Dendritic cell treated with granulocyte-macrophage colony-stimulating factor and Interleukin-4, amounts not matched to agents 40 ng/mL and 50 ng/mL, for 4 days (primary cell): ENCODE results near the gene HM13.
"Not testable (repeated sequence)": the region's sequence is repeated elsewhere in the genome, so short reads cannot be mapped to it uniquely, and the experiment has no call there.

Experiments
- H3K27ac Mint-ChIP-seq: one replicate; pipeline ENCODE4 v1.8.0; 2022; ENCODE audit warnings: mild to moderate bottlenecking, mixed read lengths
- H3K27me3 Mint-ChIP-seq: one replicate; pipeline ENCODE4 v1.8.0; 2022; ENCODE audit warnings: mild to moderate bottlenecking, mixed read lengths
- H3K36me3 Mint-ChIP-seq: one replicate; pipeline ENCODE4 v1.8.0; 2022; ENCODE audit warnings: low read depth, mixed read lengths
- H3K4me1 Mint-ChIP-seq: one replicate; pipeline ENCODE4 v1.8.0; 2022; ENCODE audit warnings: low read depth, mixed read lengths
- H3K4me3 Mint-ChIP-seq: one replicate; pipeline ENCODE4 v1.8.0; 2022; ENCODE audit warnings: mild to moderate bottlenecking, moderate library complexity, mixed read lengths
- H3K9me3 Mint-ChIP-seq: one replicate; pipeline ENCODE4 v1.8.0; 2022; ENCODE audit warnings: mixed read lengths
- intact Hi-C: fragments of 100-400 bp; cut with micrococcal nuclease; formaldehyde crosslinking; loops from one replicate; pipeline ENCODE4 v1.15.0; 2022

HM13 gene

DNA sequence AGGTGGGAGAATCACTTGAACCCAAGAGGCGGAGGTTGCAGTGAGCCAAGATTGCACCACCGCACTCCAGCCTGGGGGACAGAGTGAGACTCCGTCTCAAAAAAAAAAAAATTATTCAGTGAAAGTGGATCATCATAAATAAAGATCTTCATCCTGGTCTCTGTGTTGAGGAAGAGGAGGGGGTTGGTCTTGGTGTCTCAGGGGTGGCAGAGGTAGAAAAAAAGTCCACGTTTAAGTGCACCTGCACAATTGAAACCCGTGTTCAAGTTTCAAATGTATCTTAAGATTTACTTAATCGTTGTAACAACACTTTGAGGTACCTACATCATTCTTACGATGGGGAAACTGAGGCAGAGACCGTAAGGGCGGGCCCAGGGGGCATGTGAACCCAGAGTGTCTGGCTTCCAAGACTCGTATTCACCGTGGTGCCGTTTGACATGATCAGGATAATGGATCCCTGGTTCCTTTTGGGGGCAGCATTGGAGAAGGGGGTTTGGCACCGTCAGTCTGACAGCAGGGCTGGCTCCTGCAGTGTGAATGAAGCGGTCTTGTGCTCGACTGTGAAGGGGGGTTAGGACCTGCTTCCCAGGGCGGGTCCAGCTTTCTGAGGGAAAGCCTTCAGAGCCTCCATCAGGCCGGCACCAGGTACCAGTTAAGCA lies 57.9 kb downstream of the HM13 start:
- Mint-ChIP-seq H3K27me3 (no peaks in the 10 kb centered on the region), H3K27ac (peak overlapping the region; percentile 87), H3K36me3 (peaks cover 41% of the 10 kb centered on the region), H3K4me1 (peaks cover 31% of the 10 kb centered on the region), H3K4me3 (peak overlapping the region; percentile 82), H3K9me3 (no peaks in the 10 kb centered on the region)
- intact Hi-C loops: loop anchor here (1.0 to 2.0 kb wide), 2 partner anchors 25 to 33 kb away; partner anchors contain the start of gene ID1

DNA sequence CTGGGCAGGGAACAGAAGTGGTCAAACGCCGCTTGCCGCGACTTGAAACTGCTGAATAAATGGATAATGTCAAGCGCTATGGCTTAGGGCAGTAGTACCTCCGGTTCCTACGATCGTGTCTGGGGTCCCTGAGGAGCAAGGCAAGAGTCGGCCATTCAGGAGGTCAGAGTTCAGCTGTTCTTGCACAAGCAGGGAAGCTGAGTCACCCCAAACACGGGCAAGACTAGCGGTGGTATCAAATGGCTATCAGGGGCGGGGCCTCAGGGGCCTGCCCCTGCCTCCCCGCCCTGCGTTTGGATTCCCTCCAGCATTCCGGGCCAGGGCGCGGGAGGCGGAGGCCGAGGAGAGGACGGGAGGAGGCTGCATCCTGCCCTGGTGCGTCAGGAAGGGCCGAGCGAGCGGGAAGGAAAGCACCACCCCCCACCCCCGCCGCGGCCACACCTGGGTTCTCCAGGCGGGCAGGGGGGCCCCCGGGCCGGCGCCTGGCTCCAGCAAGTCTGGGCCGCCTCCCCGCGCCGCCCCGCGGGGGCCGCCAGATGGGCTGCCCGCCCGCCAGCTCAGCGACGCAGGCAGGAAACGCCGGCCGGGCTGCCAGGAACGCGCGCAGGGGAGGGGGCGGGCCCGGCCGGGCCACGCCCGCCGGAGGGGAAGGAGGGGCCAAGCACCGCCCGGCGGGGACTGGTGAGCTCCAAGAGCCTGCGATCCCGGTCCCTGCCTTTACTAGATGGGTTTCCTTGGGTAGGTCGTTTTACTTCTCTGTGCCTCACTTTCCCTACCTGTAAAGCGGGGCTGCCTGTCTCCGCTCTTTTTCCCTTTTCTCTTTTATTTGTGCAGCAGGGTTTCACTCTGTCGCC lies 58.7 kb downstream of the HM13 start:
- H3K4me1 Mint-ChIP-seq: peaks cover 31% of the 10 kb centered on the region
- H3K27me3 Mint-ChIP-seq: no peaks in the 10 kb centered on the region
- intact Hi-C loops: loop anchor here (1.0 to 2.0 kb wide), 2 partner anchors 26 to 32 kb away; partner anchors contain the start of gene ID1
- peak overlapping the region; percentile 82 for H3K4me3 Mint-ChIP-seq
- peaks cover 37% of the 10 kb centered on the region for H3K36me3 Mint-ChIP-seq
- H3K27ac Mint-ChIP-seq: peak overlapping the region; percentile 87
- H3K9me3 Mint-ChIP-seq: no peaks in the 10 kb centered on the region

DNA sequence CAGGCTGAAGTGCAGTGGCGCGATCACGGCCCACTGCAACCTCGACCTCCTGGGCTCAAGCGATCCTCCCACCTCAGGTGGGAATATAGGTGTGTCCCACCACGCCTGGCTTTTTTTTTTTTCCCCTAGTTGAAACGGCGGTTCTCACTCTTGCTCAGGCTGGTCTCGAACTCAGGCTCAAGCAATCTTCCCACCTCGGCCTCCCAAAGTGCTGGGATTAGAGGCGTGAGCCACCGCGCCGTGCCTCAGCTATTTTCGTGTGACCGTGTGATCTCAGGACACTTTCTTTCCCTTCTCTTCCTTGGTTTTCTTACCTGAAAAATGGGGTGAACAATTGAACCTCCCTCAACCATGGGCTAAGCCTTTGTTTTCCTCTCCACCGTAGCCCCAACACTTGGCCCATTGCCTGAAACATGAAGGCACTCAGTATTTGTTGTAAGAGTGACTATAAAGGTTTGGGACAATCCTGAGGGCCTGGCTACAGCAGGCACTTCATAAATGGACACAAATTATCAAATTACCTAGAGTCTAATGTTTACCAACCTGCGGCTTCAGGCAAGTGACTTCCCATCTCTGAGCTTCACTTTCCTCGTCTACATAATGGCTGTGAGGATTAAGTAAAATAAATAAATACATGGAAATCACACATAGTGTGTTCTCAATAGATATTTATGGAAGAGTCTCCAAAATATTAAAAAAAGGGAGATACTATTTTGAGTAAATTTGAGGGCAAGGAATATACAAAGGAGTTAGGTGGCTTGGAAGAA lies 59.5 kb downstream of the HM13 start:
- H3K27ac Mint-ChIP-seq: peak overlapping the region; percentile 87
- intact Hi-C loops: loop anchor here (2.0 kb wide), 1 partner anchor 31 kb away; the partner anchor contains the start of gene ID1
- H3K36me3 Mint-ChIP-seq: peaks cover 30% of the 10 kb centered on the region
- H3K4me3 Mint-ChIP-seq: peak overlapping the region; percentile 82
- peaks cover 31% of the 10 kb centered on the region for H3K4me1 Mint-ChIP-seq
- H3K9me3 Mint-ChIP-seq: no peaks in the 10 kb centered on the region
- no peaks in the 10 kb centered on the region for H3K27me3 Mint-ChIP-seq

DNA sequence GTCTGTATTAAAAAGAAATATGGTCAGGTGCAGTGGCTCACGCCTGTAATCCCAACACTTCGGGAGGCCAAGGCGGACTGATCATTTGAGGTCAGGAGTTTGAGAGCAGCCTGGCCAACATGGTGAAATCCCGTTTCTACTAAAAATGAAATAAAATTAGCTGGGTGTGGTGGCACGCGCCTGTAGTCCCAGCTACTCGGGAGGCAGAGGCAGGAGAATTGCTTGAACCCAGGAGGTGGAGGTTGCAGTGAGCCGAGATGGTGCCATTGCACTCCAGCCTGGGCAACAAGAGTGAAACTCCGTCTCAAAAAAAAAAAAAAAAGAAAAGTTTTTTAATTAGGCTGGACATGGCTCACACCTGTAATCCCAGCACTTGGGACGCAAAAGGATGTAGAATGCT lies 60.7 kb downstream of the HM13 start:
- H3K9me3 Mint-ChIP-seq, H3K4me3 Mint-ChIP-seq, intact Hi-C loops, H3K27ac Mint-ChIP-seq, H3K27me3 Mint-ChIP-seq: not testable (repeated sequence)
- H3K36me3 Mint-ChIP-seq: peaks cover 17% of the 10 kb centered on the region
- H3K4me1 Mint-ChIP-seq: peaks cover 19% of the 10 kb centered on the region

DNA sequence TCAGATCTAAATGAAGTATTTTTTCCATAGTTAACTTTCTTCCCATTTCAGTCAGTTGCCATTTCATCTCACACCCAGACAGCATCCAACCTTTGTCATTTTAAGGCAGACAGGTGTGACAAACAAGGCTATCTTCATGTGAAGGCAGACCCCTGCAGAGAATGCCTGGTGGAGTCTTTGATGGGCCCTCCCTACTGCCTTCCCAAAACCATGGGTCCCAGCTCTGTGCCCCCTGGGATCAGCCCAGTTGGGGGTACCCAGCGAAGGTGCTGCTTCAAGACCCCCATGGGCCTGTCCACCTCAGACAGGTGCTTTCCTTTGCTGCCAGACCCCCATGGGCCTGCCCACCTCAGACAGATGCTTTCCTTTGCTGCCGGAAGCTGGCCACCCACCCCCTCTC lies 62.5 kb downstream of the HM13 start:
- Mint-ChIP-seq H3K4me1 (peaks cover 18% of the 10 kb centered on the region), H3K27me3 (no peaks in the 10 kb centered on the region), H3K27ac (no peak overlapping the region), H3K4me3 (no peak overlapping the region), H3K9me3 (no peaks in the 10 kb centered on the region), H3K36me3 (peaks cover 5% of the 10 kb centered on the region)
- intact Hi-C loops: no loop called here

DNA sequence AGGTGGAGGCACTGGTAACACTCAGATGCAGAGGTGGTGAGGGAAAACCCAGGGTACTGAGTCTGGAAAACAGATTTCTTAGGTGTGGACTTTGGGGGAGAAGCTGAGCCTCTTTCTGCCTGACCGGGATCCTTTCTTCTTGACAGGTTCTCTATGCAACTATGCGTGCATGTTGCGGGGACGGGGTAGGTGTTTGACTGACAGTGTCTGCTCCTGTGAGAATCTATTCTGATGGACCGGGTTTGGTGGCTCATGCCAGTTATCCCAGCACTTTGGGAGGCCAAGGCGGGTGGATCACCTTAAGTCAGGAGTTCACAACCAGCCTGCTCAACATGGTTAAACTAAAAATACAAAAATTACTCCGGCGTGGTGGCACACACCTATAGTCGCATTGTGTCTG lies 63.0 kb downstream of the HM13 start:
- H3K4me1 Mint-ChIP-seq: peaks cover 14% of the 10 kb centered on the region
- no peaks in the 10 kb centered on the region for H3K27me3 Mint-ChIP-seq
- H3K27ac Mint-ChIP-seq: no peak overlapping the region
- H3K4me3 Mint-ChIP-seq: no peak overlapping the region
- H3K36me3 Mint-ChIP-seq: peaks cover 5% of the 10 kb centered on the region
- intact Hi-C loops: no loop called here
- H3K9me3 Mint-ChIP-seq: no peaks in the 10 kb centered on the region

DNA sequence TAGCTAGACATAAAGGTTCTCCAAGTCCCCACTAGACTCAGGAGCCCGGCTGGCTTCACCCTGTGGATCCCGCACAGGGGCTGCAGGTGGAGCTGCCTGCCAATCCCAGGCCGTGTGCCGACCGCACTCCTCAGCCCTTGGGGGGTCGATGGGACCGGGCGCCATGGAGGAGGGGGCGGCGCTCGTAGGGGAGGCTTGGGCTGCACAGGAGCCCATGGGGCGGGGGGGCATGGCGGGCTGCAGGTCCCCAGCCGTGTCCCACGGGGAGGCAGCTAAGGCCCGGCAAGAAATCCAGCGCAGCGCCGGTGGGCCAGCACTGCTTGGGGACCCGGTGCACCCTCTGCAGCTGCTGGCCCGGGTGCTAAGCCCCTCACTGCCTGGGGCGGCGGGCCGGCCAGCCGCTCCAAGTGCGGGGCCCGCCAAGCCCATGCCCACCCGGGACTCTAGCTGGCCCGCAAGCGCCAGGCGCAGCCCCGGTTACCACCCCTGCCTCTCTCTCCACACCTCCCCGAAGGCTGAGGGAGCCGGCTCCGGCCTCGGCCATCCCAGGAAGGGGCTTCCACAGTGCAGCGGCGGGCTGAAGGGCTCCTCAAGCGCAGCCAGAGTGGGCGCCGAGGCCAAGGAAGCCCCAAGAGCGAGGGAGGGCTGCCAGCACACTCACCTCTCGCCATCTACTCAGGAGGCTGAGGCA lies 64.4 kb downstream of the HM13 start:
- Mint-ChIP-seq H3K36me3 (peaks cover 5% of the 10 kb centered on the region), H3K9me3 (no peaks in the 10 kb centered on the region), H3K27ac (no peak overlapping the region), H3K4me1 (peaks cover 5% of the 10 kb centered on the region), H3K4me3 (no peak overlapping the region), H3K27me3 (no peaks in the 10 kb centered on the region)
- intact Hi-C loops: no loop called here

DNA sequence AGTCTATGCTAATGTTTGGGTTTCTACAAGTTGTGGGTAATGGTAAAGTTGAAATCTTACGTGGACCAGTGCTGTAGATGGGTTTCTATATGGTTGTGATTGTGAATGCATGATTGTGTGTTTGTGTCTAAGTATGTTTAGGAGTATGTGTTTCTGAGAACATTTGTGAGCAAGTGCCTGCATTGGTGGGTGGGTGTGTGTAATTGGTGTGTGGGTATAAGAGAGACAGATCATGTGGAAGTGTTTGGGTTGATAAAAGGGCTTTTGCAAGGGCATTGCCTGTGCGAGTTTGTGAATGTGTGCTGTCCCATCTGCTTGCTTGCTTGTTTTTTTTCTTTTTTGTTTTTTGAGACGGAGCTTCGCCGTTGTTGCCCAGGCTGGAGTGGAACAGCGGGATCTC lies 65.0 kb downstream of the HM13 start:
- H3K4me1 Mint-ChIP-seq: no peaks in the 10 kb centered on the region
- peaks cover 2% of the 10 kb centered on the region for H3K27me3 Mint-ChIP-seq
- peaks cover 5% of the 10 kb centered on the region for H3K36me3 Mint-ChIP-seq
- intact Hi-C loops: no loop called here
- H3K9me3 Mint-ChIP-seq: no peaks in the 10 kb centered on the region
- H3K27ac Mint-ChIP-seq: no peak overlapping the region
- H3K4me3 Mint-ChIP-seq: no peak overlapping the region

DNA sequence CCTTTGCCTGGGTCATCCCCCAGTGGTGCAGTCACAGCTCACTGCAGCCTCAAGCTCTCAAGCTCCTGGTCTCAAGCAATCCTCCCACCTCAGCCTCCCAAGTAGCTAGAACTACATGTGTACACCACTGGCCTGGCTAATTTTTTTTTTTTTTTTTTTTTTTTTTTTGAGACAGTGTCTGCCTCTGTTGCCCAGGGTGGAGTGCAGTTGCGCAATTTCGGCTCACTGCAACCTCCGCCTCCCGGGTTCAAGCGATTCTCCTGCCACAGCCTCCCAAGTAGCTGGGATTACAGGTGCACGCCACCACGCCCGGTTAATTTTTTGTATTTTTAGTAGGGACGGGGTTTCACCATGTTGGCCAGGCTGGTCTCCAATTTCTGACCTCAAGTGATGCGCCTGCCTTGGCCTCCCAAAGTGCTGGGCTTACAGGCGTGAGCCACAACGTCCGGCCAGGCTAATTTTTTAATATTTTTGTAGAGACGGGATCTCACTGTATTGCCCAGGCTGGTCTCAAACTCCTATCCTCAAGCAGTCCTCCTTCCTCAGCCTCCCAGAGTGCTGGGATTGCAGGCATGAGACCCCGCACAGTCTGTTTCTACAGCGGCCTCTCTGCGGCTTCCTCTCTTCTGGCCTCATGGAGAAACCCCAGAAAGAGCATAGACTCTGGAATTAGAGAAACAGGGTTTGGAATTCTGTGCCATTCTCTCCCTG lies 65.9 kb downstream of the HM13 start:
- H3K4me3 Mint-ChIP-seq, intact Hi-C loops, H3K27me3 Mint-ChIP-seq: not testable (repeated sequence)

DNA sequence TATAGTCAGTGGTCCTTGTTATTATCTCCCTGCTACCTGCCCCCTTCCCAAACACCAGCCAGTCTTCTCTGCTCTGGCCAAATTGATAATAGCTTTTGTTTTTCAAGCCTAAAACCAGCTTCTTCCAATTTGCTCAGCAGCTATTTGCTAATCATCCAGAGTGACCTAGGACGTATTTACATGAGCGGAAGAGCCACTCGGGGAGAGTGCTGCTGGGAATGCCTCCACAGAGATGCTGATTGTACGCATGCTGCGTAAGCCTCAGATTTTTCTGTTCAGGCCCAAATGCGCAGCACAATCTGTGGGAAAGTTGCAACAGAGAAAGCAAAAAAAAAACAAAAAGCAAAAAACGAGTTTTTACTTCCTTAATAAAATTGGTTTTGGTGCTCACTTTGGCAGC lies 66.5 kb downstream of the HM13 start:
- no peak overlapping the region for H3K4me3 Mint-ChIP-seq
- H3K27ac Mint-ChIP-seq: no peak overlapping the region
- H3K9me3 Mint-ChIP-seq: no peaks in the 10 kb centered on the region
- peaks cover 5% of the 10 kb centered on the region for H3K36me3 Mint-ChIP-seq
- peaks cover 6% of the 10 kb centered on the region for H3K27me3 Mint-ChIP-seq
- intact Hi-C loops: no loop called here
- no peaks in the 10 kb centered on the region for H3K4me1 Mint-ChIP-seq

More for the DNA sequence above, 65.9 kb downstream of the HM13 start:
- H3K9me3 Mint-ChIP-seq, H3K4me1 Mint-ChIP-seq, H3K27ac Mint-ChIP-seq, H3K36me3 Mint-ChIP-seq: not testable (repeated sequence)

DNA sequence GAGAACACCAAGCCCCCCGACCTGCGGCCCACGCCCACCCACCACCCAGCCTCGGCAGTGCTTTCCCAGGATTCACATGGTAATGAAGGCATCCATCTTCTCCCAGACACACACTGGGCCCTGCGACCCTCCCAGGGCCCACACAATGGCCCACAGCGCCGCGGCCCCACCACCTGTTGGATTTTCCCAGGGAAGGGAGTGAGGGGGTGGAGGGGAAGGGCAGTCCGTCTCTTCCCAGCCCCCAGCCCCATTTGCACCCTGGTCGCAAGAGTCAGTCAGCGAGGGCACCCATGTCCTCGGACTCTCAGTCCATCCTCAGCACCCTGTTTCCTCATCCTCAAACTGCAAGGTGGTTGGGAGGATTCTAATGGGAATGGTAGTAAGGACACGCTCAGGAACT lies 67.1 kb downstream of the HM13 start:
- Mint-ChIP-seq H3K27me3 (peaks cover 7% of the 10 kb centered on the region), H3K4me1 (no peaks in the 10 kb centered on the region), H3K36me3 (peaks cover 5% of the 10 kb centered on the region), H3K9me3 (no peaks in the 10 kb centered on the region), H3K4me3 (no peak overlapping the region), H3K27ac (no peak overlapping the region)
- intact Hi-C loops: no loop called here

DNA sequence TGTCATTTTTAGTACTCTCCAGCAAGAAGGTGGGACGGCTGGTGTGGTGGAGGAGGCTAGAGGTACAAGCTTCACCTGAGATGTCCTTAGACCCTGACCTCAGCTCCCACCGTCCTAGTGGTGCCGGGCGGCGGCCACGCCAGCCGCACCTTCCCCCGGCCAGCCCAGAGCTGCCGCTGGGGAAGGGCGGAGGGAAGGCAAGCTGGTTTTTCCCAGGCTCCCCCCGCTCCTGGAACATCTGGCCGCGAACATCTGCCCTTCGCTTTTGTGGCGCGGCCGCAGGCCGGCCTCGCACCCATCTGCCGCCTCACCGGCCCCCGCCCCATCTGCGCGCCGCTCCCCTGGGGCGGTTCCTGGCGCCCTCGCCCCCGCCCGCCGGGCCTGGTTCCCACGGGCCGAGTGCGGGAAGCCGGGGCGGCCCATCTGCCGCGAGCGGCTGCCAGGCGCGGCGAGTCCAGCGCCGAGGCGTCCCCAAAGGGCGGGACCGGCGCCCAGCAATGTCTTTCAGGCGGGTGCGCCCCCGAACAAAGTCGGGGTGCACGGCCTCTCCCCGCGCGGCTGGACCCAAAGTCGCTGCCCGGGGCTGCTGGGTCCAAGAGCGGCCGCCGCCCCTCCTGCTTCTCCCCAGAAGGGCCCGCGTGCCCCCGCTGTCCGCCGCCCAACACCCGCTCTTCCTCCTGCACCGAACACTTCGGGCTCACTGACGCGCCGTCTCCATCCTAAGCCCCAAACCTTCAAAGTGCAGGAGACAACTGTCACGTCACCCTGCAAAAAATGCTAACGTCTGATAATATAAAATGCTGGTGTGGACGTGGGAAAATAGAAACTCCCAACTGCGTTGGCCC lies 73.5 kb downstream of the HM13 start:
- H3K4me3 Mint-ChIP-seq: peak overlapping the region; percentile 59
- H3K27ac Mint-ChIP-seq: no peak overlapping the region
- H3K9me3 Mint-ChIP-seq: no peaks in the 10 kb centered on the region
- peaks cover 11% of the 10 kb centered on the region for H3K4me1 Mint-ChIP-seq
- no peaks in the 10 kb centered on the region for H3K36me3 Mint-ChIP-seq
- intact Hi-C loops: no loop called here
- H3K27me3 Mint-ChIP-seq: peaks cover 32% of the 10 kb centered on the region
